CD14-positive monocyte (primary cell): ENCODE data around the gene RUNX2. TPM values are rescaled to one million over a fixed set of nuclear protein-coding genes. Genes with fewer than 3 reads are reported as not detected.

Experiments
- DNase-seq, 3 donors: peaks; one replicate each; pipeline ENCODE4 v3.0.0-alpha.2; 2011 to 2022
- H2AFZ ChIP-seq: 2 replicates; pipeline ENCODE4 v1.6.0; 2012; ENCODE audit warnings: mild to moderate bottlenecking, low read depth, low read length, inconsistent platforms; ENCODE audit not compliant: insufficient read depth, poor library complexity, severe bottlenecking
- H3K27ac ChIP-seq, 2 donors: 1 replicate in 1 of 2; 2 replicates in 1 of 2; pipeline ENCODE4 v1.5.1; 2012 to 2013; ENCODE audit warnings: low read length in 2 of 2, control low read depth in 1 of 2, inconsistent platforms in 1 of 2, low read depth in 1 of 2, mild to moderate bottlenecking in 1 of 2
- H3K27me3 ChIP-seq, 2 donors: one replicate each; pipeline versions ENCODE4 v1.6.0 to v1.6.1; 2011 to 2013; ENCODE audit warnings: low read length in 2 of 2; ENCODE audit not compliant: control insufficient read depth in 2 of 2, insufficient read depth in 2 of 2
- H3K36me3 ChIP-seq, 2 donors: replicated peaks in 1 of 2; 1 replicate in 1 of 2; 2 replicates in 1 of 2; pipeline versions ENCODE4 v1.5.1 to v1.6.1; 2012 to 2013; ENCODE audit warnings: low read length in 2 of 2, control low read depth in 1 of 2, inconsistent platforms in 1 of 2, mild to moderate bottlenecking in 1 of 2; ENCODE audit not compliant: insufficient read depth in 2 of 2, control insufficient read depth in 1 of 2
- H3K4me1 ChIP-seq, 2 donors: 1 replicate in 1 of 2; 2 replicates in 1 of 2; pipeline versions ENCODE4 v1.5.1 to v1.6.1; 2012 to 2013; ENCODE audit warnings: low read length in 2 of 2, control low read depth in 1 of 2, inconsistent platforms in 1 of 2, mild to moderate bottlenecking in 1 of 2, moderate library complexity in 1 of 2; ENCODE audit not compliant: insufficient read depth in 2 of 2, control insufficient read depth in 1 of 2
- H3K4me2 ChIP-seq: replicated peaks from 2 replicates; pipeline ENCODE3; 2012; ENCODE audit warnings: low read length, moderate library complexity, mild to moderate bottlenecking; ENCODE audit not compliant: poor library complexity, severe bottlenecking; ENCODE audit errors: extremely low read depth
- H3K4me3 ChIP-seq, 3 experiments: fragments of 200-600 bp in 1 of 3; sonication (generic) in 1 of 3; replicated peaks in 1 of 3; 1 replicate in 2 of 3; 2 replicates in 1 of 3; pipeline ENCODE4 v1.5.1; 2011 to 2013; ENCODE audit warnings: low read length in 3 of 3, mild to moderate bottlenecking in 3 of 3, control low read depth in 2 of 3, low read depth in 2 of 3, inconsistent platforms in 1 of 3, moderate library complexity in 1 of 3
- H3K79me2 ChIP-seq: 2 replicates; pipeline ENCODE4 v1.6.0; 2012; ENCODE audit warnings: mild to moderate bottlenecking, control low read depth, inconsistent platforms, low read length, moderate library complexity; ENCODE audit not compliant: insufficient read depth
- H3K9ac ChIP-seq: 2 replicates; pipeline ENCODE4 v1.6.0; 2017; ENCODE audit warnings: low read length, mild to moderate bottlenecking; ENCODE audit not compliant: insufficient read depth, poor library complexity, severe bottlenecking
- H3K9me3 ChIP-seq, 2 donors: replicated peaks in 1 of 2; 1 replicate in 1 of 2; 2 replicates in 1 of 2; pipeline versions ENCODE4 v1.5.1 to v1.6.1; 2012 to 2013; ENCODE audit warnings: low read length in 2 of 2, control low read depth in 1 of 2; ENCODE audit not compliant: control insufficient read depth in 1 of 2, insufficient read depth in 1 of 2
- H4K20me1 ChIP-seq: 2 replicates; pipeline ENCODE4 v1.6.0; 2012; ENCODE audit warnings: mild to moderate bottlenecking, low read length, control low read depth, moderate library complexity; ENCODE audit not compliant: insufficient read depth
- H3K27ac Mint-ChIP-seq, 7 donors: one replicate each; pipeline ENCODE4 v1.8.0; 2020; ENCODE audit warnings: mild to moderate bottlenecking in 7 of 7, mixed read lengths in 7 of 7, moderate library complexity in 6 of 7, inconsistent platforms in 2 of 7
- H3K27me3 Mint-ChIP-seq, 3 donors: one replicate each; pipeline ENCODE4 v1.8.0; 2021 to 2022; ENCODE audit warnings: low read depth in 3 of 3, mild to moderate bottlenecking in 3 of 3, mixed read lengths in 3 of 3, moderate library complexity in 3 of 3, inconsistent platforms in 1 of 3
- H3K36me3 Mint-ChIP-seq, 2 donors: one replicate each; pipeline ENCODE4 v1.8.0; 2020; ENCODE audit warnings: mixed read lengths in 2 of 2, inconsistent platforms in 1 of 2, mild to moderate bottlenecking in 1 of 2
- H3K4me1 Mint-ChIP-seq: one replicate; pipeline ENCODE4 v1.8.0; 2020; ENCODE audit warnings: mild to moderate bottlenecking, mixed read lengths
- H3K4me3 Mint-ChIP-seq, 2 donors: one replicate each; pipeline ENCODE4 v1.8.0; 2020; ENCODE audit warnings: mild to moderate bottlenecking in 2 of 2, mixed read lengths in 2 of 2, moderate library complexity in 1 of 2
- H3K9me3 Mint-ChIP-seq, 7 donors: one replicate each; pipeline ENCODE4 v1.8.0; 2020 to 2022; ENCODE audit warnings: mixed read lengths in 7 of 7, mild to moderate bottlenecking in 6 of 7, moderate library complexity in 6 of 7, inconsistent platforms in 2 of 7
- WGBS: methylation state at CpG from one replicate; pipeline ENCODE4 v1.1.5; 2013; ENCODE audit warnings: missing lambda C conversion rate; ENCODE audit not compliant: insufficient coverage; 5-methylcytosine and 5-hydroxymethylcytosine counted together
- intact Hi-C, 2 donors: fragments of 100-400 bp; cut with micrococcal nuclease; formaldehyde crosslinking; loops; one replicate each; pipeline versions ENCODE4 v1.15.0 to v1.15.1; 2023
- polyA plus RNA-seq, 3 donors: library from polyadenylated mRNA; depleted of rRNA in 1 of 3; unstranded in 2 of 3; stranded (reverse) in 1 of 3; fragments of 300-500 nt in 2 of 3; fragments of >200 nt in 1 of 3; fragmentation: Illumina TruSeq in 2 of 3; gene quantifications; 1 replicate in 2 of 3; 2 replicates in 1 of 3; pipeline ENCODE4 v1.2.3, GENCODE V29; 2012 to 2021
- TF ChIP-seq, protein P1 (sequence below): fragments of 200-600 bp; IDR thresholded peaks from one replicate; pipeline ENCODE4 v1.8.0; 2022; ENCODE audit warnings: antibody characterized with exemption, mild to moderate bottlenecking

The RUNX2 gene
- polyA plus RNA-seq, 3 donors, result 1.3 to 5.0 (median 2.5) TPM

DNA sequence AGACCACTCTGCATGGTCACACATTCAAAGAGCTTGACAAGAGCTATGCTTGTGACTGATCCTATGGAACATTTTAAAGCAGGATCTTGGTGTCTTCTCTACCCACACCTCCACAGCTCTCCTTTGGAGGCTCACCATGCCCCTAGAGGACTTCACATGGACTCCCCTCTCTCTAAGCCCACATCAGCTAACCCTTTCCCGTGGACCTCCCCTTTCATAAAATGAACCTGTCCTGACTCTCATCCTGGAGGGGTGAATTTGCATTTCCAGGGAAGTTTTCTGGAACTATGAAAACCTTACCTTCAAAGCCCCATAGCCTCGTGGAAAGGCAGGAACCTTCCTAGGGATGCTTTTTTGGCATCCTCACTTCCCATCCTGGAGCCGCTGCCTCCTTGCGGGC, 234.0 kb downstream of the RUNX2 start:
- Histone ChIP-seq H3K4me2 (no peak overlapping the region), H3K27me3 (no peaks in the 10 kb centered on the region), H3K9me3 (no peaks in the 10 kb centered on the region), H3K4me1 (no peaks in the 10 kb centered on the region), H3K27ac (no peak overlapping the region), H4K20me1 (no peaks in the 10 kb centered on the region), H3K79me2 (no peaks in the 10 kb centered on the region), H2AFZ (no peak overlapping the region), H3K9ac (no peak overlapping the region), H3K4me3 (no peak overlapping the region), H3K36me3 (no peaks in the 10 kb centered on the region)
- intact Hi-C loops, result no loop called here
- H3K36me3 Mint-ChIP-seq, result peaks cover 0 to 1% of the 10 kb centered on the region in 2 donors
- TF ChIP-seq, protein P1, sequence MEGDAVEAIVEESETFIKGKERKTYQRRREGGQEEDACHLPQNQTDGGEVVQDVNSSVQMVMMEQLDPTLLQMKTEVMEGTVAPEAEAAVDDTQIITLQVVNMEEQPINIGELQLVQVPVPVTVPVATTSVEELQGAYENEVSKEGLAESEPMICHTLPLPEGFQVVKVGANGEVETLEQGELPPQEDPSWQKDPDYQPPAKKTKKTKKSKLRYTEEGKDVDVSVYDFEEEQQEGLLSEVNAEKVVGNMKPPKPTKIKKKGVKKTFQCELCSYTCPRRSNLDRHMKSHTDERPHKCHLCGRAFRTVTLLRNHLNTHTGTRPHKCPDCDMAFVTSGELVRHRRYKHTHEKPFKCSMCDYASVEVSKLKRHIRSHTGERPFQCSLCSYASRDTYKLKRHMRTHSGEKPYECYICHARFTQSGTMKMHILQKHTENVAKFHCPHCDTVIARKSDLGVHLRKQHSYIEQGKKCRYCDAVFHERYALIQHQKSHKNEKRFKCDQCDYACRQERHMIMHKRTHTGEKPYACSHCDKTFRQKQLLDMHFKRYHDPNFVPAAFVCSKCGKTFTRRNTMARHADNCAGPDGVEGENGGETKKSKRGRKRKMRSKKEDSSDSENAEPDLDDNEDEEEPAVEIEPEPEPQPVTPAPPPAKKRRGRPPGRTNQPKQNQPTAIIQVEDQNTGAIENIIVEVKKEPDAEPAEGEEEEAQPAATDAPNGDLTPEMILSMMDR, result no peak
- H3K4me3 Mint-ChIP-seq, result no peak overlapping the region
- H3K27ac Mint-ChIP-seq, result no peak overlapping the region
- no peaks in the 10 kb centered on the region for H3K9me3 Mint-ChIP-seq
- no peak for DNase-seq
- WGBS, result no CpG with 5 or more reads among the region's 4 CpGs
- H3K27me3 Mint-ChIP-seq, result peaks cover 0 to 1% (median 0%) of the 10 kb centered on the region in 3 donors
- H3K4me1 Mint-ChIP-seq, result no peaks in the 10 kb centered on the region

DNA sequence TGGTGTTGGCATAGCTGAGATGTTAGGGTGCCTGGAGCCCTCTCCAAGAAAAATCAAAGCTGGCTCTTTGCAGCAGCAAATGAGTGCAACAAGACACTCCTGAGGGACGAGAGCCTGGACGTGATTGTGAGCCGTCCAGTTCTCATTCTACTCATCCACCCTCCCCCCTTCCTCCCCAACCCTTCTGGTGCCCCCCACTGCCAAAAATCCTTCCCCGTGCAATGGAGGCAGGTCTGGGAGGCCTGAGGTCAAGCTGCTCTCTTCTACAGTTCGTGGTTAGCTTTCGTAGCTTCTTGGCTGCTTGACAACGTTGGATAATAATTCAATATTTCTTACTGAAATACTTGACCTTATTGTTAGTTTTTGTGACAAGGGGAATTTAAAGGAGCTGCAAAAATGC, 234.9 kb downstream of the RUNX2 start:
- Mint-ChIP-seq H3K27ac (no peak overlapping the region), H3K9me3 (no peaks in the 10 kb centered on the region), H3K4me3 (no peak overlapping the region), H3K4me1 (no peaks in the 10 kb centered on the region), H3K27me3 (peaks cover 0 to 1% (median 0%) of the 10 kb centered on the region in 3 donors), H3K36me3 (peaks cover 0 to 1% of the 10 kb centered on the region in 2 donors)
- H3K4me3 ChIP-seq, result no peak overlapping the region
- no peak overlapping the region for H2AFZ ChIP-seq
- no peaks in the 10 kb centered on the region for H3K4me1 ChIP-seq
- H3K27me3 ChIP-seq, result no peaks in the 10 kb centered on the region
- H3K9ac ChIP-seq, result no peak overlapping the region
- H3K9me3 ChIP-seq, result no peaks in the 10 kb centered on the region
- H3K79me2 ChIP-seq, result no peaks in the 10 kb centered on the region
- H3K4me2 ChIP-seq, result no peak overlapping the region
- no peaks in the 10 kb centered on the region for H3K36me3 ChIP-seq
- TF ChIP-seq, protein P1, result no peak
- no peaks in the 10 kb centered on the region for H4K20me1 ChIP-seq
- intact Hi-C loops, result no loop called here
- 92% methylated on average over 3 of the region's 7 CpGs for WGBS
- DNase-seq, result no peak
- no peak overlapping the region for H3K27ac ChIP-seq
